Epithelial cell of proximal tubule (primary cell): Measurements from ENCODE around the gene LRP5. TPM values are rescaled to one million over a fixed set of nuclear protein-coding genes. Genes with fewer than 3 reads are reported as not detected.
A peak's percentile ranks its signal among the peaks of the same experiment; 100 is the strongest.
"Not testable (repeated sequence)": the region's sequence is repeated elsewhere in the genome, so short reads cannot be mapped to it uniquely, and the experiment has no call there.

Experiments used
- DNase-seq: peaks from one replicate; pipeline ENCODE4 v3.0.0-alpha.2; 2011; ENCODE audit warnings: low read depth
- H3K4me3 ChIP-seq: 2 replicates; pipeline ENCODE4 v1.5.1; 2011; ENCODE audit warnings: low read depth, mild to moderate bottlenecking, low read length
- CTCF ChIP-seq: conservative IDR thresholded peaks from 2 replicates; pipeline ENCODE4 v1.5.1; 2012; ENCODE audit warnings: low read depth, mild to moderate bottlenecking, low read length
- total RNA-seq: library from RNA; depleted of rRNA; stranded (reverse); fragments of >200 nt; gene quantifications from 2 replicates; pipeline ENCODE4 v1.2.3, GENCODE V29; 2015

LRP5 gene
- total RNA-seq, 1 donor from 2014 or later = 22.4 TPM

- no peak overlapping the region for H3K4me3 ChIP-seq
- no peak for DNase-seq
- TF ChIP-seq CTCF = no peak
Observed at GRCh38 chr11:68445531-68446035, 133.2 kb downstream of the LRP5 start.

GRCh38 chr11:68446046-68446725 is 133.8 kb downstream of the LRP5 start:
- H3K4me3 ChIP-seq = no peak overlapping the region
- no peak for TF ChIP-seq CTCF

GRCh38 chr11:68447015-68447801 is 134.8 kb downstream of the LRP5 start:
- DNase-seq = no peak
- H3K4me3 ChIP-seq = no peak overlapping the region
- TF ChIP-seq CTCF = peak; percentile 83

More at GRCh38 chr11:68446046-68446725, 133.8 kb downstream of the LRP5 start:
- DNase-seq = no peak

- H3K4me3 ChIP-seq = not testable (repeated sequence)
Observed at GRCh38 chr11:68447914-68448313, 135.5 kb downstream of the LRP5 start.

GRCh38 chr11:68448604-68449011 is 136.2 kb downstream of the LRP5 start:
- TF ChIP-seq CTCF = no peak
- no peak for DNase-seq
- no peak overlapping the region for H3K4me3 ChIP-seq

More at GRCh38 chr11:68447914-68448313, 135.5 kb downstream of the LRP5 start:
- DNase-seq = not testable (repeated sequence)

GRCh38 chr11:68449951-68450350 is 137.6 kb downstream of the LRP5 start:
- DNase-seq = no peak
- no peak overlapping the region for H3K4me3 ChIP-seq
- TF ChIP-seq CTCF = no peak

GRCh38 chr11:68450711-68451110 is 138.3 kb downstream of the LRP5 start:
- no peak for TF ChIP-seq CTCF
- DNase-seq = no peak
- H3K4me3 ChIP-seq = no peak overlapping the region
